BJ (cell line): Measurements from ENCODE around the gene KCNA10. TPM values are rescaled to one million over a fixed set of nuclear protein-coding genes. Genes with fewer than 3 reads are reported as not detected.

Experiments used
- CTCF ChIA-PET: fragments of 350-600 bp; formaldehyde crosslinking; extraction: SDS; loops from one replicate; lab custom pipeline; 2021; ENCODE audit warnings: antibody characterized with exemption, inconsistent platforms; lab: Yijun Ruan, JAX
- POLR2A ChIA-PET: fragments of 300-600 bp; sonication (Branson Sonifier 250); formaldehyde crosslinking; extraction: SDS; loops from one replicate; lab custom pipeline; 2021; ENCODE audit warnings: antibody characterized with exemption; lab: Charles Lee
- DNase-seq: peaks from one replicate; pipeline ENCODE4 v3.0.0-alpha.2; 2011; ENCODE audit warnings: low read depth
- H3K27me3 ChIP-seq: 2 replicates; pipeline ENCODE4 v1.6.0; 2011; ENCODE audit warnings: low read length; ENCODE audit not compliant: control insufficient read depth, insufficient read depth
- H3K36me3 ChIP-seq: 2 replicates; pipeline ENCODE4 v1.5.1; 2011; ENCODE audit warnings: low read length; ENCODE audit not compliant: control insufficient read depth, insufficient read depth
- H3K4me3 ChIP-seq: 2 replicates; pipeline ENCODE4 v1.5.1; 2011; ENCODE audit warnings: low read depth, mild to moderate bottlenecking, control low read depth, low read length
- polyA plus RNA-seq: library from polyadenylated mRNA; depleted of rRNA; stranded (reverse); fragments of >200 nt; gene quantifications from 2 replicates; pipeline ENCODE4 v1.2.3, GENCODE V29; 2011; rRNA removed
- TF ChIP-seq, protein P1 (sequence below): IDR thresholded peaks from 2 replicates; pipeline ENCODE4 v1.5.1; 2011; ENCODE audit warnings: low read depth, mild to moderate bottlenecking, control low read depth, inconsistent platforms, low read length, moderate library complexity; ENCODE audit not compliant: insufficient read depth

KCNA10 gene
- polyA plus RNA-seq, 1 experiment = not detected

DNA sequence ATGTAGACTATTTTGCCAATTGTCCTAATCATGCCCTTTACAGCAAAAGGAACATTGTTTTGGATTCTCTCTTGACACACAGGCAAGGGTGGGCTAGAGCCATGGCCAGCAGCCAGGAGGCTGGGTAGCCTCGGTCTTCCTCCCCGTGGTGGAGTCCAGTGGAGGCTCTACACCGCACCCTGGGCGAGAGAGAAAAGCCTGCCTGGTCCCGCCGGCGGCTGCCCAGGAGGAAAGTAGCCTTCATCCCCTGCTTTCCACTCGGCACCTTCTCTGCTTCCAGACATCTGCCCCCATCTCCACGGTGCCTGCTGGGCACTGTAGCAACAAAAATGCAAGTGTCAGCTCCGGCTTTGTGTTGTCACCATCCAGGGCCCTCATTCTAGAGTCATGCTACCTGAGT is 46.4 kb downstream of the KCNA10 start:
- TF ChIP-seq, protein P1, sequence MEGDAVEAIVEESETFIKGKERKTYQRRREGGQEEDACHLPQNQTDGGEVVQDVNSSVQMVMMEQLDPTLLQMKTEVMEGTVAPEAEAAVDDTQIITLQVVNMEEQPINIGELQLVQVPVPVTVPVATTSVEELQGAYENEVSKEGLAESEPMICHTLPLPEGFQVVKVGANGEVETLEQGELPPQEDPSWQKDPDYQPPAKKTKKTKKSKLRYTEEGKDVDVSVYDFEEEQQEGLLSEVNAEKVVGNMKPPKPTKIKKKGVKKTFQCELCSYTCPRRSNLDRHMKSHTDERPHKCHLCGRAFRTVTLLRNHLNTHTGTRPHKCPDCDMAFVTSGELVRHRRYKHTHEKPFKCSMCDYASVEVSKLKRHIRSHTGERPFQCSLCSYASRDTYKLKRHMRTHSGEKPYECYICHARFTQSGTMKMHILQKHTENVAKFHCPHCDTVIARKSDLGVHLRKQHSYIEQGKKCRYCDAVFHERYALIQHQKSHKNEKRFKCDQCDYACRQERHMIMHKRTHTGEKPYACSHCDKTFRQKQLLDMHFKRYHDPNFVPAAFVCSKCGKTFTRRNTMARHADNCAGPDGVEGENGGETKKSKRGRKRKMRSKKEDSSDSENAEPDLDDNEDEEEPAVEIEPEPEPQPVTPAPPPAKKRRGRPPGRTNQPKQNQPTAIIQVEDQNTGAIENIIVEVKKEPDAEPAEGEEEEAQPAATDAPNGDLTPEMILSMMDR = no peak
- peaks cover 5% of the 10 kb centered on the region for H3K27me3 ChIP-seq
- DNase-seq = no peak
- CTCF ChIA-PET = interaction anchor here (0.6 to 2.2 kb wide), 5 partner anchors 12 to 270 kb away, joined by 3 to 11 read pairs (median 6); no protein-coding TSS in a partner anchor
- no peaks in the 10 kb centered on the region for H3K36me3 ChIP-seq
- H3K4me3 ChIP-seq = no peak overlapping the region
- POLR2A ChIA-PET = no interaction called here

DNA sequence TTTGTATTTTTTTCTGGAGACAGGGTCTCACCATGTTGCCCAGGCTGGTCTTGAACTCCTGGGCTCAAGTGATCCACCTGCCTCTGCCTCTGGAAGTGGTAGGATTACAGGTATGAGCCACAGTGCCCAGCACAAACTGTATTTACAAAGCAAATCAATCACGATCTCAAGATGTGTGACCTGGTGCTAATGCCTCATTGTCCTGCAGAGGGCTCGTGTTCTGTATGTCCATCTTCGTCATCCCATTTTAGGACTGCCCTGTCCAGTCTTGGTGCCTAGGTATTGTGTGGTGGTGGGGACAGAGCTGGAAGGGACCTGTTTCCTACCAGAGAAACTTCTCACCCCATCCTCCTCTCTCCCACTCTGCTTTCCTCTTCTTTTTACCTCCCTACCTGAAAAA is 47.8 kb downstream of the KCNA10 start:
- Histone ChIP-seq H3K27me3 (peaks cover 5% of the 10 kb centered on the region), H3K36me3 (no peaks in the 10 kb centered on the region), H3K4me3 (no peak overlapping the region)
- POLR2A ChIA-PET = no interaction called here
- CTCF ChIA-PET = interaction anchor here (1.8 kb wide), 1 partner anchor 11 kb away, joined by 10 read pairs; no protein-coding TSS in a partner anchor
- TF ChIP-seq, protein P1 = no peak
- DNase-seq = no peak

Other genes with a start within 250 kb of the KCNA10 start
- gene RBM15, start 179.8 kb downstream of the KCNA10 start, polyA plus RNA-seq = 9.7 and 10.2 TPM in 2 replicates
- 20.8 and 49.4 TPM in 2 replicates for gene SLC16A4, start 128.1 kb downstream of the KCNA10 start, polyA plus RNA-seq
- 236 and 261 TPM in 2 replicates for gene LAMTOR5, start 111.5 kb downstream of the KCNA10 start, polyA plus RNA-seq
- gene PROK1, start 68.0 kb downstream of the KCNA10 start, polyA plus RNA-seq = not detected in 2 replicates
- not detected in 2 replicates for gene KCNA2, start 87.2 kb upstream of the KCNA10 start, polyA plus RNA-seq
- 0.38 and 0.39 TPM in 2 replicates for gene KCNA3, start 155.8 kb upstream of the KCNA10 start, polyA plus RNA-seq